ENCODE data around the gene GSG1. TPM values are rescaled to one million over a fixed set of nuclear protein-coding genes. Genes with fewer than 3 reads are reported as not detected.

Gene GSG1
- total and polyA plus RNA-seq, 2 donors (not counting 3 experiments of a cell fraction or from before 2014, with no cell fraction given): not detected

DNA sequence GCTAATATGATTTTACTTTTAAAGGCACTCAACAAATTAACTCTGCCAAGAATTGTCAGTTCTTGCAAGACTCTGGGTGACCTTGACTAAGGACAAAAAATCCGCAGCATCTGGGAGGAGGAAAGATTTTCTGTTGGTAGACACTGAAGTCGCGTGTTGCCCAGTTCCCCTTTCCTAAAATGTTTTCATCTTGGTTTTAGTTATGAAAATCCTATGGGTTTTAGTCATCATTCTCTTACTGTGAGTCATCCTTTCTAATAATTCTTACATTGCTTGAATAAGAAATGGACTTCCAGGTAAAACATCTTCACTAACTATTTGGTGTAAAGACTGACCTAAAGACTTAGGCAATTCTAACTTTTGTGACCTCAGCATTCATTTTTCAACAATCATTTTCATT, 9.1 kb downstream of the GSG1 start:
- intact Hi-C loops (cut with micrococcal nuclease): no loop called here
- Histone ChIP-seq H3K9me1 (replicated peaks; ENCODE audit: control insufficient read depth, extremely low read depth, insufficient read depth, low read length) (no peaks in the 10 kb centered on the region), H3K4me2 (ENCODE audit: insufficient read depth, low read length) (peak overlapping the region; percentile 49), H3K9me3 (replicated peaks; ENCODE audit: control insufficient read depth, insufficient read depth, low read length) (no peaks in the 10 kb centered on the region), H3K36me3 (ENCODE audit: control insufficient read depth in 2 of 2, extremely low read depth in 1 of 2, insufficient read depth in 2 of 2, low read length in 2 of 2) (no peaks in the 10 kb centered on the region), H2AFZ (ENCODE audit: low read depth, low read length) (peak overlapping the region; percentile 36), H3K27ac (ENCODE audit: insufficient read depth, low read depth, low read length) (peak overlapping the region; percentile 59), H3K4me3 (replicated peaks in 1 of 3; ENCODE audit: insufficient read depth in 1 of 3, low read depth in 1 of 3, low read length in 3 of 3) (no peak overlapping the region), H3K79me2 (ENCODE audit: control insufficient read depth, insufficient read depth, low read length) (no peaks in the 10 kb centered on the region), H3K9ac (replicated peaks; ENCODE audit: extremely low read depth, insufficient read depth, low read length) (peak overlapping the region; percentile 45), H4K20me1 (replicated peaks; ENCODE audit: control insufficient read depth, extremely low read depth, insufficient read depth, low read length) (no peaks in the 10 kb centered on the region), H3K27me3 (ENCODE audit: control insufficient read depth in 2 of 2, insufficient read depth in 2 of 2, low read length in 2 of 2) (no peaks in the 10 kb centered on the region), H3K4me1 (ENCODE audit: control insufficient read depth, extremely low read depth, insufficient read depth, low read length) (peaks cover 42% of the 10 kb centered on the region)
- CTCF ChIA-PET: interaction anchor here (1.3 to 3.7 kb wide), 5 partner anchors 12 to 118 kb away, joined by 4 to 23 read pairs (median 6); no protein-coding TSS in a partner anchor
- peak; percentile 49 for FAIRE-seq
- DNase-seq (ENCODE audit: low read depth, low spot score): peak; percentile 30
- dilution Hi-C loops (cut with MboI; ENCODE audit: extremely low pct_ligation_motif_present, low sequenced_read_pairs): no loop called here
- no TSS peak for BruUV-seq (replicated peaks)
- TF ChIP-seq POLR2A (IDR thresholded peaks at IDR 0.05; ENCODE audit: low read depth, low read length): no peak
- TF ChIP-seq, protein P1, sequence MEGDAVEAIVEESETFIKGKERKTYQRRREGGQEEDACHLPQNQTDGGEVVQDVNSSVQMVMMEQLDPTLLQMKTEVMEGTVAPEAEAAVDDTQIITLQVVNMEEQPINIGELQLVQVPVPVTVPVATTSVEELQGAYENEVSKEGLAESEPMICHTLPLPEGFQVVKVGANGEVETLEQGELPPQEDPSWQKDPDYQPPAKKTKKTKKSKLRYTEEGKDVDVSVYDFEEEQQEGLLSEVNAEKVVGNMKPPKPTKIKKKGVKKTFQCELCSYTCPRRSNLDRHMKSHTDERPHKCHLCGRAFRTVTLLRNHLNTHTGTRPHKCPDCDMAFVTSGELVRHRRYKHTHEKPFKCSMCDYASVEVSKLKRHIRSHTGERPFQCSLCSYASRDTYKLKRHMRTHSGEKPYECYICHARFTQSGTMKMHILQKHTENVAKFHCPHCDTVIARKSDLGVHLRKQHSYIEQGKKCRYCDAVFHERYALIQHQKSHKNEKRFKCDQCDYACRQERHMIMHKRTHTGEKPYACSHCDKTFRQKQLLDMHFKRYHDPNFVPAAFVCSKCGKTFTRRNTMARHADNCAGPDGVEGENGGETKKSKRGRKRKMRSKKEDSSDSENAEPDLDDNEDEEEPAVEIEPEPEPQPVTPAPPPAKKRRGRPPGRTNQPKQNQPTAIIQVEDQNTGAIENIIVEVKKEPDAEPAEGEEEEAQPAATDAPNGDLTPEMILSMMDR (IDR thresholded peaks at IDR 0.05; ENCODE audit: extremely low read depth in 1 of 2, insufficient read depth in 1 of 2, low read depth in 1 of 2, low read length in 2 of 2): no peak
- TF ChIP-seq JUN (IDR thresholded peaks at IDR 0.05; ENCODE audit: borderline replicate concordance, insufficient read depth, insufficient read length, low read depth): peak; percentile 78
- TF ChIP-seq GATA2 (IDR thresholded peaks at IDR 0.05; ENCODE audit: insufficient read depth, insufficient read length, low read depth, low read length): no peak
- no peak for TF ChIP-seq EZH2 (IDR thresholded peaks at IDR 0.05; ENCODE audit: borderline replicate concordance, low read depth, low read length, severe bottlenecking)
- TF ChIP-seq, protein P2, sequence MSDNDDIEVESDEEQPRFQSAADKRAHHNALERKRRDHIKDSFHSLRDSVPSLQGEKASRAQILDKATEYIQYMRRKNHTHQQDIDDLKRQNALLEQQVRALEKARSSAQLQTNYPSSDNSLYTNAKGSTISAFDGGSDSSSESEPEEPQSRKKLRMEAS (IDR thresholded peaks at IDR 0.05; ENCODE audit: insufficient read depth, insufficient read length): no peak
- TF ChIP-seq MYC (IDR thresholded peaks at IDR 0.05; ENCODE audit: low read depth, low read length): no peak
- peak; percentile 77 for TF ChIP-seq FOS (IDR thresholded peaks at IDR 0.05; ENCODE audit: borderline replicate concordance, insufficient read depth, low read length)
- no peak for TF ChIP-seq POLR2AphosphoS5 (IDR thresholded peaks at IDR 0.05; ENCODE audit: insufficient read depth, low read depth, low read length)
- POLR2A ChIA-PET: no interaction called here

Measured in endothelial cell of umbilical vein (primary cell).